HCT116 (cell line): Measurements from ENCODE around the gene INO80C.
A peak's percentile ranks its signal among the peaks of the same experiment; 100 is the strongest.

Source experiments
- CTCF ChIP-seq, 3 experiments: fragments of 200-600 bp in 1 of 3; sonication (generic) in 1 of 3; IDR thresholded peaks in 2 of 3; conservative IDR thresholded peaks in 1 of 3; 2 replicates each; pipeline ENCODE4 v1.5.1; 2012 to 2017; ENCODE audit warnings: low read depth in 2 of 3, low read length in 2 of 3, antibody characterized with exemption in 1 of 3, borderline replicate concordance in 1 of 3, control low read depth in 1 of 3, mild to moderate bottlenecking in 1 of 3, mixed read lengths in 1 of 3, mixed run types in 1 of 3, moderate library complexity in 1 of 3; ENCODE audit not compliant: insufficient read depth in 1 of 3
- EZH2 ChIP-seq: fragments of 200-600 bp; sonication (generic); IDR thresholded peaks from 2 replicates; pipeline ENCODE4 v1.6.1; 2017; ENCODE audit warnings: antibody characterized with exemption, mixed run types
- FOSL1 ChIP-seq: IDR thresholded peaks from 2 replicates; pipeline ENCODE4 v1.6.1; 2012; ENCODE audit warnings: low read depth
- JUND ChIP-seq: IDR thresholded peaks from 2 replicates; pipeline ENCODE4 v1.6.1; 2012
- POLR2A ChIP-seq: IDR thresholded peaks from 2 replicates; pipeline ENCODE4 v1.7.0; 2011; ENCODE audit warnings: borderline replicate concordance; ENCODE audit not compliant: insufficient read depth, insufficient read length; ENCODE audit errors: extremely low read depth
- POLR2AphosphoS5 ChIP-seq: IDR thresholded peaks from 2 replicates; pipeline ENCODE4 v1.6.1; 2011; ENCODE audit warnings: mild to moderate bottlenecking, low read depth, low read length, moderate library complexity
- SRF ChIP-seq: IDR thresholded peaks from 2 replicates; pipeline ENCODE4 v1.6.1; 2012; ENCODE audit warnings: low read depth
- YY1 ChIP-seq: IDR thresholded peaks from 2 replicates; pipeline ENCODE4 v1.6.1; 2011; ENCODE audit warnings: low read length, low read depth, moderate library complexity, mild to moderate bottlenecking; ENCODE audit not compliant: insufficient replicate concordance; ENCODE audit errors: extremely low read depth
- ZFX ChIP-seq: fragments of 450-650 bp; IDR thresholded peaks from 2 replicates; pipeline ENCODE4 v1.6.1; 2017

GRCh38 chr18:35511833-35512232 lies 14.1 kb upstream of the INO80C start:
- peak; percentile 33 to 59 (median 45); a peak in 4 of 6 replicates for TF ChIP-seq CTCF (IDR thresholded peaks at IDR 0.05 in 2 of 3, conservative IDR thresholded peaks at IDR 0.05 in 1 of 3; ENCODE audit: borderline replicate concordance in 1 of 3, insufficient read depth in 1 of 3, low read depth in 2 of 3, low read length in 2 of 3)
- TF ChIP-seq POLR2A: no peak
- no peak for TF ChIP-seq EZH2
- no peak for TF ChIP-seq ZFX
- no peak for TF ChIP-seq SRF
- TF ChIP-seq FOSL1: no peak
- no peak for TF ChIP-seq YY1
- TF ChIP-seq POLR2AphosphoS5: no peak
- TF ChIP-seq JUND: no peak
